Measurements from ENCODE around the gene UGT1A10. TPM values are rescaled to one million over a fixed set of nuclear protein-coding genes. Genes with fewer than 3 reads are reported as not detected.

Gene UGT1A10
- total RNA-seq, 1 donor from 2014 or later = not detected

DNA sequence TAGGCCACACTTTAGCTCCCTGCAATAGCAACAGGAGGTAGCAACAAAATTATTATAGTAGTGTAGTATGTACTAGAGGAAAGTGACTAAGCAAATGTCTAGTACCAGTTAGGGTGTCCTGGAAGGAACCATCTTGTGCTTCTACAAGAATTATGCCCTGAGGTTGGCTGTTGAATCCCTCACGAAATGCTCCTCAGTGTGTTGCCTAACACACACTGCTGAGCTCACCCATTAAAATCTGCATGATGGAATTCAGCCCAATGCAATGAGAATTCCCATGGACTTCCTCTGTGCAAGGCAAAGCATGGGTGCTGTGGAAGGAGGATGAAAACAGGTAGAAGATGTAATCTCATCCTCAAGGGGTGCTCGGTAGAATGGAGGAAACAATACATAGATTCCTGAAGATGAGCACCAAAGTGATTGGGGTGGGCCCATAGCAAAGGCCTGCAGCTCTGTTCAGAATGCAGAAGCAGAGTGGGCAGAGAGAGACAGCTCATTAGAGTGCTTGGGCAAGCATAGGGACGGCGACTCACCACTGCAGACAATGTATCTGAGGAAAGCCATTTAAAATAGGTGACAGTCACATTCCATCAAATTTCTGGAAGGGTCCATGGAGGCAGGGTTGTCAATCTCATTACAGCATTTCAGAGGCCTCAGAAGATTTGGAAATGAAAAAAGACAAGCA lies 44.3 kb downstream of the UGT1A10 start:
- H3K4me3 Mint-ChIP-seq = no peak overlapping the region
- no peaks in the 10 kb centered on the region for H3K36me3 Mint-ChIP-seq
- H3K9me3 Mint-ChIP-seq = no peaks in the 10 kb centered on the region
- peaks cover 15% of the 10 kb centered on the region for H3K27me3 Mint-ChIP-seq
- TF ChIP-seq, protein P1, sequence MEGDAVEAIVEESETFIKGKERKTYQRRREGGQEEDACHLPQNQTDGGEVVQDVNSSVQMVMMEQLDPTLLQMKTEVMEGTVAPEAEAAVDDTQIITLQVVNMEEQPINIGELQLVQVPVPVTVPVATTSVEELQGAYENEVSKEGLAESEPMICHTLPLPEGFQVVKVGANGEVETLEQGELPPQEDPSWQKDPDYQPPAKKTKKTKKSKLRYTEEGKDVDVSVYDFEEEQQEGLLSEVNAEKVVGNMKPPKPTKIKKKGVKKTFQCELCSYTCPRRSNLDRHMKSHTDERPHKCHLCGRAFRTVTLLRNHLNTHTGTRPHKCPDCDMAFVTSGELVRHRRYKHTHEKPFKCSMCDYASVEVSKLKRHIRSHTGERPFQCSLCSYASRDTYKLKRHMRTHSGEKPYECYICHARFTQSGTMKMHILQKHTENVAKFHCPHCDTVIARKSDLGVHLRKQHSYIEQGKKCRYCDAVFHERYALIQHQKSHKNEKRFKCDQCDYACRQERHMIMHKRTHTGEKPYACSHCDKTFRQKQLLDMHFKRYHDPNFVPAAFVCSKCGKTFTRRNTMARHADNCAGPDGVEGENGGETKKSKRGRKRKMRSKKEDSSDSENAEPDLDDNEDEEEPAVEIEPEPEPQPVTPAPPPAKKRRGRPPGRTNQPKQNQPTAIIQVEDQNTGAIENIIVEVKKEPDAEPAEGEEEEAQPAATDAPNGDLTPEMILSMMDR (conservative IDR thresholded peaks at IDR 0.05) = no peak
- no peak overlapping the region for H3K27ac Mint-ChIP-seq
- H3K4me1 Mint-ChIP-seq (ENCODE audit: unreplicated experiment) = no peaks in the 10 kb centered on the region
- no peak for DNase-seq (ENCODE audit: extremely low spot score, unreplicated experiment)

DNA sequence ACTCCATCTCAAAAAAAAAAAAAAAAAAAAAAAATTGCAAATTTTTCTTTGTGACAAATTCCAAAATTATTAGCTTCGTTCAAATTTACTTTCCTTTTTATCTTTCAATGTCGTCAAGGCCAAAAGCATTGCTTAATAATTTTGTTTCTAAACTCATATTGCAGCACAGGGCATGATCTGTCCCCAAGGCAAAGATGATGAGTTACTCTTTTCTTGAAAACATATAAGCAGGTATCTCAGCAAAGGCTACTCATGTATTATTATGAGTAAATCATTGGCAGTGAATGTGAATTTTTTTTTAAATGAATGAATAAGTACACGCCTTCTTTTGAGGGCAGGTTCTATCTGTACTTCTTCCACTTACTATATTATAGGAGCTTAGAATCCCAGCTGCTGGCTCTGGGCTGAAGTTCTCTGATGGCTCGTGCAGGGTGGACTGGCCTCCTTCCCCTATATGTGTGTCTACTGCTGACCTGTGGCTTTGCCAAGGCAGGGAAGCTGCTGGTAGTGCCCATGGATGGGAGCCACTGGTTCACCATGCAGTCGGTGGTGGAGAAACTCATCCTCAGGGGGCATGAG lies 45.4 kb downstream of the UGT1A10 start, which contains the start of gene UGT1A7:
Gene UGT1A7, plus strand, starts transcription at position 381 of the 579 bp plus-strand sequence. Its CDS starts 37 bp downstream, at position 418.
- H3K27ac Mint-ChIP-seq = no peak within 1 kb of the TSS
- no peak for DNase-seq (ENCODE audit: extremely low spot score, unreplicated experiment)
- H3K36me3 Mint-ChIP-seq = no peaks in the 10 kb centered on the region
- H3K4me3 Mint-ChIP-seq = no peak within 1 kb of the TSS
- H3K27me3 Mint-ChIP-seq = peaks cover 18% of the 10 kb centered on the region
- no peaks in the 10 kb centered on the region for H3K4me1 Mint-ChIP-seq (ENCODE audit: unreplicated experiment)
- TF ChIP-seq, protein P1 (conservative IDR thresholded peaks at IDR 0.05) = no peak
- no peaks in the 10 kb centered on the region for H3K9me3 Mint-ChIP-seq

DNA sequence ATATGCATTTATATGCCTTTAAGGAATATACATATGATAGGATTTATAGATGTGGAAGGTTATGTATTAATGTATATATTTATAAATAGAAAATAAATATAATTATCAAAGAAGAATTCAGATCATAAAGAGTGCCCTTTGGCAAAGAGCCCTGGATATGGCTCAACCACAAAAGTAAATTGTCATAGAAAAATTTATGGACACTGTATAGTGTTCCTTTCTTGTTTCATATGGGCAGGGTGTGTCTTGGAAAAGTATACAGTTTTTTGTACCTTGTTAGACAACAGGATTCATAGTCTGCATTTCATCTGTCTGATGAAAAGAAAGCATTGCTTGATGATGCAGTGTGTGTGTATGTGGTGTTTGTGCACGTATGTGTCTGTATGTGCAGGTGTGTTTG lies 48.4 kb downstream of the UGT1A10 start:
- TF ChIP-seq, protein P1 (conservative IDR thresholded peaks at IDR 0.05) = no peak

DNA sequence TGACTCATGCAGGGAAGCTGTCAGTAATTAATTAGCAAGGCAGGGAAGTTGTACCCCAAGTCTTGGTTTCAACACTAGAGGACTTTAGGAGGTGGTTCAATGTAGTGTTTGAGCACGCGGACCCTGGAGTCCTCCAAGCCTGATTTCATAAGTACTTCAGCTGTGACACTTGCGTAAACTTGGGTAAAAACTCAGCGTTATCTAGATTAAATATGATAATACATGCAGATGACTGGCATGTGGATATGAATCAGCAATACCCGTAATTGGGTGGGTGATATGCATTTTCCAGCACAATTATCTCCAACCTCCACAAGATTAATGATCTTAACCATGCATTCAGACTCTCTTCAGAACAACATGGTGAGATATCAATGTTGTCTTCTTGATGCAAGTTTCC lies 50.7 kb downstream of the UGT1A10 start:
- no peaks in the 10 kb centered on the region for H3K36me3 Mint-ChIP-seq
- H3K27ac Mint-ChIP-seq = no peak overlapping the region
- H3K4me1 Mint-ChIP-seq (ENCODE audit: unreplicated experiment) = no peaks in the 10 kb centered on the region
- TF ChIP-seq, protein P1 (conservative IDR thresholded peaks at IDR 0.05) = no peak
- H3K27me3 Mint-ChIP-seq = peaks cover 8% of the 10 kb centered on the region
- no peak for DNase-seq (ENCODE audit: extremely low spot score, unreplicated experiment)
- no peak overlapping the region for H3K4me3 Mint-ChIP-seq
- no peaks in the 10 kb centered on the region for H3K9me3 Mint-ChIP-seq

More for the DNA sequence above, 48.4 kb downstream of the UGT1A10 start:
- no peak overlapping the region for H3K27ac Mint-ChIP-seq
- no peak overlapping the region for H3K4me3 Mint-ChIP-seq
- DNase-seq (ENCODE audit: extremely low spot score, unreplicated experiment) = no peak
- no peaks in the 10 kb centered on the region for H3K36me3 Mint-ChIP-seq
- H3K4me1 Mint-ChIP-seq (ENCODE audit: unreplicated experiment) = no peaks in the 10 kb centered on the region
- peaks cover 15% of the 10 kb centered on the region for H3K27me3 Mint-ChIP-seq
- H3K9me3 Mint-ChIP-seq = no peaks in the 10 kb centered on the region

DNA sequence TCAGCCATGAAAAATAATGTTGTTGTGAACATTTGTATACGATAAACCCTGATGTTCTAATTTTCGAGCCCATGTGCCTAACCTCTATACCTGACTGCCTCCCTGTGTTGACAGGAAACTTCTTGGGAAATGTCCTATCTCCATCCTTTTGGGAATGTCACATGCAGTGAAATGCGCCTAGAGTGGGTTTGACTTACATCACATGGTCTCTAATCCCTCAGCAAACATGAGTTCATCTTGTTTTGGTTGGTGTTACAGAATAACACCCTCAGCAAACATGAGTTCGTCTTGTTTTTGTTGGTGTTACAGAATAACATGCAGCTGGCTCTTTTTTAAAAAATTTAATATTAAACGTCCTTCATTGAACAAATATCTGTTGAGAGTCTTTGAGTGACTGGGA lies 52.1 kb downstream of the UGT1A10 start:
- Mint-ChIP-seq H3K4me3 (no peak overlapping the region), H3K9me3 (no peaks in the 10 kb centered on the region)
- TF ChIP-seq, protein P1 (conservative IDR thresholded peaks at IDR 0.05) = no peak

More for the DNA sequence above, 52.1 kb downstream of the UGT1A10 start:
- Mint-ChIP-seq H3K36me3 (no peaks in the 10 kb centered on the region), H3K27me3 (peaks cover 7% of the 10 kb centered on the region), H3K27ac (no peak overlapping the region), H3K4me1 (ENCODE audit: unreplicated experiment) (no peaks in the 10 kb centered on the region)
- no peak for DNase-seq (ENCODE audit: extremely low spot score, unreplicated experiment)
